Measurements from ENCODE around the gene RSBN1L.

The RSBN1L gene

DNA sequence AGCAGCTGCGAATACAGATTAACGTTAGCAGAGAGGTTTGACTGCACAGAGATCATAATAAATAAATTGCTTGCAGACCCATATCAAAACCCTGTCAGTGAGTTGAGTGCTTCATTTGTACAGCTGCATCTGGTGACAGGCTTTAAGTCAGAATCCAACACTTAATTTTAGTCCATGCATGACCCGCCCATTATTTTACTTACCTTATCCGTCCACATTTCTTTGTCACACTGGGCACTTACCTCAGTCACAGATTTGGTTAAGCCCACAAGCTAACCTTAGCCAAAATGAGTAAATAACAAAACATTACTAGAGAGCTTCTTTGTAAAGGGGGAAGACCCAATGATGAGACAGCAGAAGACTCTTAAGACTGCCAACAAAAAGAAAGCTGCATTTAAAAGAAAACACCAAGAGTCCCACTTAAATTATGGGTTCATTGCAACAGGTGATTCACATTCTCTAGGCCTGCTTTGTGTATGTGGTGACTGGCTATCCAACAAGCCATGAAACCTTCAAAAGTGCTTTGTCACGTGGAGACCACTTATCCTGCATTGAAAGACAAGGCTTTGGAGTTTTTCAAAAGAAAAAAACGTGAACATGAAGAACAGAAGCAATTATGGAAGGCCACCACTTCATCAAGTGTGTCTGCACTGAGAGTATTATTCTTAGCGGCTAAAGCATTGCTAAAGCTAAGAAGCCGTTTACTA, 134.5 kb downstream of the RSBN1L start:
- no CpG with 5 or more reads among the region's 8 CpGs for WGBS, 2 donors (ENCODE audit: extremely low coverage in 2 of 2, insufficient read length in 2 of 2, insufficient replicate concordance in 1 of 2)
- no peak overlapping the region for H2BK120ac ChIP-seq (ENCODE audit: low read depth, low read length)
- H3K36me3 ChIP-seq (replicated peaks in 1 of 2; ENCODE audit: control insufficient read depth in 2 of 2, insufficient read depth in 2 of 2, low read length in 2 of 2) = peaks cover 0 to 6% of the 10 kb centered on the region in 2 donors
- H3K23ac ChIP-seq (ENCODE audit: low read depth, low read length, poor library complexity) = no peak overlapping the region
- no peak overlapping the region for H4K91ac ChIP-seq (ENCODE audit: low read depth, low read length, poor library complexity)
- H2BK12ac ChIP-seq (ENCODE audit: low read length) = no peak overlapping the region
- H3K27me3 ChIP-seq (ENCODE audit: control insufficient read depth in 3 of 3, insufficient read depth in 3 of 3, low read depth in 1 of 3, low read length in 3 of 3) = no peaks in the 10 kb centered on the region
- peaks cover 0 to 2% of the 10 kb centered on the region in 2 donors for H3K4me1 ChIP-seq (ENCODE audit: control insufficient read depth in 2 of 2, insufficient read depth in 1 of 2, low read depth in 1 of 2, low read length in 2 of 2)
- H2AK5ac ChIP-seq (ENCODE audit: low read depth, low read length) = no peak overlapping the region
- no peaks in the 10 kb centered on the region for H3K9me3 ChIP-seq (replicated peaks in 1 of 2; ENCODE audit: control insufficient read depth in 2 of 2, insufficient read depth in 1 of 2, low read depth in 1 of 2, low read length in 2 of 2)
- no peak overlapping the region for H3K27ac ChIP-seq (replicated peaks; ENCODE audit: low read length)
- no peak overlapping the region for H2AFZ ChIP-seq (ENCODE audit: low read length)
- H3K4me3 ChIP-seq (ENCODE audit: low read length in 2 of 2) = no peak overlapping the region
- no peak overlapping the region for H3K14ac ChIP-seq (ENCODE audit: low read length)
- no peak overlapping the region for H3K4ac ChIP-seq (ENCODE audit: low read length)
- no peak overlapping the region for H2BK15ac ChIP-seq (ENCODE audit: low read length)
- no peak overlapping the region for H3K9ac ChIP-seq (ENCODE audit: low read depth, low read length, poor library complexity)
- H4K8ac ChIP-seq (ENCODE audit: low read depth, low read length) = no peak overlapping the region
- H2BK5ac ChIP-seq (ENCODE audit: low read length) = no peak overlapping the region
- H3K79me1 ChIP-seq (ENCODE audit: low read depth, low read length) = no peaks in the 10 kb centered on the region
- no peak for DNase-seq (ENCODE audit: low spot score)
- H3K18ac ChIP-seq (ENCODE audit: low read length) = no peak overlapping the region
- no peak overlapping the region for H3K4me2 ChIP-seq (ENCODE audit: insufficient read depth, low read length, poor library complexity, severe bottlenecking)

- DNase-seq (ENCODE audit: low spot score) = no peak
- H3K79me1 ChIP-seq (ENCODE audit: low read depth, low read length) = peaks cover 1% of the 10 kb centered on the region
- H3K27me3 ChIP-seq (ENCODE audit: control insufficient read depth in 3 of 3, insufficient read depth in 3 of 3, low read depth in 1 of 3, low read length in 3 of 3) = no peaks in the 10 kb centered on the region
- H2BK15ac ChIP-seq (ENCODE audit: low read length) = no peak overlapping the region
- no peak overlapping the region for H3K23ac ChIP-seq (ENCODE audit: low read depth, low read length, poor library complexity)
- H3K4me3 ChIP-seq (ENCODE audit: low read length in 2 of 2) = no peak overlapping the region
- H2AFZ ChIP-seq (ENCODE audit: low read length) = no peak overlapping the region
- no peak overlapping the region for H4K91ac ChIP-seq (ENCODE audit: low read depth, low read length, poor library complexity)
- no peak overlapping the region for H3K9ac ChIP-seq (ENCODE audit: low read depth, low read length, poor library complexity)
- no CpG with 5 or more reads among the region's 7 CpGs for WGBS, 2 donors (ENCODE audit: extremely low coverage in 2 of 2, insufficient read length in 2 of 2, insufficient replicate concordance in 1 of 2)
- H3K9me3 ChIP-seq (replicated peaks in 1 of 2; ENCODE audit: control insufficient read depth in 2 of 2, insufficient read depth in 1 of 2, low read depth in 1 of 2, low read length in 2 of 2) = no peaks in the 10 kb centered on the region
- H3K14ac ChIP-seq (ENCODE audit: low read length) = no peak overlapping the region
- H2BK12ac ChIP-seq (ENCODE audit: low read length) = no peak overlapping the region
- H3K18ac ChIP-seq (ENCODE audit: low read length) = no peak overlapping the region
- no peak overlapping the region for H4K8ac ChIP-seq (ENCODE audit: low read depth, low read length)
- H2AK5ac ChIP-seq (ENCODE audit: low read depth, low read length) = no peak overlapping the region
- H3K4ac ChIP-seq (ENCODE audit: low read length) = no peak overlapping the region
- no peak overlapping the region for H2BK5ac ChIP-seq (ENCODE audit: low read length)
- no peak overlapping the region for H3K4me2 ChIP-seq (ENCODE audit: insufficient read depth, low read length, poor library complexity, severe bottlenecking)
- peaks cover 0 to 2% of the 10 kb centered on the region in 2 donors for H3K4me1 ChIP-seq (ENCODE audit: control insufficient read depth in 2 of 2, insufficient read depth in 1 of 2, low read depth in 1 of 2, low read length in 2 of 2)
- no peak overlapping the region for H2BK120ac ChIP-seq (ENCODE audit: low read depth, low read length)
- H3K27ac ChIP-seq (replicated peaks; ENCODE audit: low read length) = no peak overlapping the region
- H3K36me3 ChIP-seq (replicated peaks in 1 of 2; ENCODE audit: control insufficient read depth in 2 of 2, insufficient read depth in 2 of 2, low read length in 2 of 2) = peaks cover 0 to 10% of the 10 kb centered on the region in 2 donors
Observed at GRCh38 chr7:77831481-77831880, 135.2 kb downstream of the RSBN1L start.

DNA sequence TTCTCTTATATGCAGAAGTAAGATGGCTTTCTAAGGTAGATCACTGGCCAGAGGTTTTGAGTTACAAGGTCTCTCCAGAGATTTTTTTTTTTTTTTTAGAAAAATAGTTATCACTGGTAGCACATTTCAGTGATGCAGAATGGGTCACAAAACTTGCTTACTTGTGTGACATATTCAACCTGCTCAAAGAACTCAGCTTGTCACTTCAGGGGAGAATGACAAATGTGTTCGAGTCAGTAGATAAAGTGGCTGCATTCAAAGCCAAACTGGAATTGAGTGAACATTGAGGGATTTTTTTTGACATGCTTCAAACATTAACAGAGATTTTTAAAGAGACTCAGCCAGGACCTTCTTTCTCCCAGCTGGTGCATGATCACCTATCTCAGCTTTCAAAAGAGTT, 135.7 kb downstream of the RSBN1L start:
- Histone ChIP-seq H2AFZ (ENCODE audit: low read length) (no peak overlapping the region), H3K36me3 (replicated peaks in 1 of 2; ENCODE audit: control insufficient read depth in 2 of 2, insufficient read depth in 2 of 2, low read length in 2 of 2) (peaks cover 0 to 10% of the 10 kb centered on the region in 2 donors), H3K4me1 (ENCODE audit: control insufficient read depth in 2 of 2, insufficient read depth in 1 of 2, low read depth in 1 of 2, low read length in 2 of 2) (peaks cover 0 to 2% of the 10 kb centered on the region in 2 donors), H3K9ac (ENCODE audit: low read depth, low read length, poor library complexity) (no peak overlapping the region), H3K4me2 (ENCODE audit: insufficient read depth, low read length, poor library complexity, severe bottlenecking) (no peak overlapping the region), H2BK120ac (ENCODE audit: low read depth, low read length) (no peak overlapping the region), H4K91ac (ENCODE audit: low read depth, low read length, poor library complexity) (no peak overlapping the region), H3K14ac (ENCODE audit: low read length) (no peak overlapping the region), H2AK5ac (ENCODE audit: low read depth, low read length) (no peak overlapping the region), H3K18ac (ENCODE audit: low read length) (no peak overlapping the region), H2BK12ac (ENCODE audit: low read length) (no peak overlapping the region), H3K23ac (ENCODE audit: low read depth, low read length, poor library complexity) (no peak overlapping the region), H3K4me3 (ENCODE audit: low read length in 2 of 2) (no peak overlapping the region), H3K27ac (replicated peaks; ENCODE audit: low read length) (no peak overlapping the region), H3K79me1 (ENCODE audit: low read depth, low read length) (peaks cover 1% of the 10 kb centered on the region), H2BK15ac (ENCODE audit: low read length) (no peak overlapping the region), H3K4ac (ENCODE audit: low read length) (no peak overlapping the region), H3K9me3 (replicated peaks in 1 of 2; ENCODE audit: control insufficient read depth in 2 of 2, insufficient read depth in 1 of 2, low read depth in 1 of 2, low read length in 2 of 2) (no peaks in the 10 kb centered on the region), H2BK5ac (ENCODE audit: low read length) (no peak overlapping the region), H4K8ac (ENCODE audit: low read depth, low read length) (no peak overlapping the region), H3K27me3 (ENCODE audit: control insufficient read depth in 3 of 3, insufficient read depth in 3 of 3, low read depth in 1 of 3, low read length in 3 of 3) (no peaks in the 10 kb centered on the region)
- WGBS, 2 donors (ENCODE audit: extremely low coverage in 2 of 2, insufficient read length in 2 of 2, insufficient replicate concordance in 1 of 2) = no CpG with 5 or more reads among the region's 1 CpG
- DNase-seq (ENCODE audit: low spot score) = no peak

All from neuronal stem cell (in vitro differentiated cells).